HEK293T (cell line): ENCODE results near the gene ACBD6.

Experiments used
- CTCF ChIA-PET: fragments of 350-600 bp; formaldehyde crosslinking; extraction: SDS; loops from one replicate; lab custom pipeline; 2021; ENCODE audit warnings: antibody characterized with exemption, inconsistent platforms; lab: Yijun Ruan, JAX
- POLR2A ChIA-PET: fragments of 350-600 bp; formaldehyde crosslinking; extraction: SDS; loops from one replicate; lab custom pipeline; 2020; ENCODE audit warnings: antibody characterized with exemption, inconsistent platforms; lab: Yijun Ruan, JAX
- DNase-seq: peaks from one replicate; pipeline ENCODE4 v3.0.0; 2012; ENCODE audit warnings: mixed read lengths; ENCODE audit errors: extremely low spot score
- ARNT ChIP-seq: fragments of 450-650 bp; IDR thresholded peaks from 2 replicates; pipeline ENCODE4 v1.6.1; 2017; ENCODE audit warnings: mild to moderate bottlenecking
- BHLHE40 ChIP-seq: fragments of 450-650 bp; IDR thresholded peaks from 2 replicates; pipeline ENCODE4 v1.6.1; 2016; ENCODE audit warnings: mild to moderate bottlenecking, moderate library complexity, borderline replicate concordance
- CTBP1 ChIP-seq: fragments of 450-650 bp; IDR thresholded peaks from 2 replicates; pipeline ENCODE4 v1.6.1; 2016; ENCODE audit warnings: borderline replicate concordance
- ELF4 ChIP-seq: fragments of 450-650 bp; IDR thresholded peaks from 2 replicates; pipeline ENCODE4 v1.6.1; 2017; ENCODE audit warnings: antibody characterized with exemption
- FOXA1 ChIP-seq: fragments of 450-650 bp; IDR thresholded peaks from 2 replicates; pipeline ENCODE4 v1.6.1; 2016; ENCODE audit warnings: mild to moderate bottlenecking
- FOXK2 ChIP-seq: fragments of 450-650 bp; IDR thresholded peaks from 2 replicates; pipeline ENCODE4 v1.6.1; 2016; ENCODE audit warnings: mild to moderate bottlenecking
- FOXM1 ChIP-seq: fragments of 450-650 bp; IDR thresholded peaks from 2 replicates; pipeline ENCODE4 v1.6.1; 2017; ENCODE audit warnings: mild to moderate bottlenecking, borderline replicate concordance
- HDGF ChIP-seq: fragments of 450-650 bp; IDR thresholded peaks from 2 replicates; pipeline ENCODE4 v1.6.1; 2017; ENCODE audit warnings: antibody characterized with exemption, borderline replicate concordance
- L3MBTL2 ChIP-seq: fragments of 450-650 bp; conservative IDR thresholded peaks from 2 replicates; pipeline ENCODE4 v1.6.1; 2016; ENCODE audit warnings: mild to moderate bottlenecking
- LEF1 ChIP-seq: fragments of 450-650 bp; IDR thresholded peaks from 2 replicates; pipeline ENCODE4 v1.6.1; 2017; ENCODE audit warnings: mild to moderate bottlenecking, borderline replicate concordance
- NFRKB ChIP-seq: fragments of 450-650 bp; IDR thresholded peaks from 2 replicates; pipeline ENCODE4 v1.6.1; 2016; ENCODE audit warnings: mild to moderate bottlenecking, moderate library complexity
- SP1 ChIP-seq: fragments of 450-650 bp; IDR thresholded peaks from 2 replicates; pipeline ENCODE4 v1.6.1; 2017
- SUZ12 ChIP-seq: fragments of 450-650 bp; IDR thresholded peaks from 2 replicates; pipeline ENCODE4 v1.6.1; 2016; ENCODE audit warnings: mild to moderate bottlenecking
- TARDBP ChIP-seq: fragments of 450-650 bp; IDR thresholded peaks from 2 replicates; pipeline ENCODE4 v1.6.1; 2016
- ZNF384 ChIP-seq: fragments of 450-650 bp; IDR thresholded peaks from 2 replicates; pipeline ENCODE4 v1.6.1; 2016
- TF ChIP-seq, protein P1 (sequence below): fragments of 450-650 bp; IDR thresholded peaks from 2 replicates; pipeline ENCODE4 v1.6.1; 2016

ACBD6 gene

DNA sequence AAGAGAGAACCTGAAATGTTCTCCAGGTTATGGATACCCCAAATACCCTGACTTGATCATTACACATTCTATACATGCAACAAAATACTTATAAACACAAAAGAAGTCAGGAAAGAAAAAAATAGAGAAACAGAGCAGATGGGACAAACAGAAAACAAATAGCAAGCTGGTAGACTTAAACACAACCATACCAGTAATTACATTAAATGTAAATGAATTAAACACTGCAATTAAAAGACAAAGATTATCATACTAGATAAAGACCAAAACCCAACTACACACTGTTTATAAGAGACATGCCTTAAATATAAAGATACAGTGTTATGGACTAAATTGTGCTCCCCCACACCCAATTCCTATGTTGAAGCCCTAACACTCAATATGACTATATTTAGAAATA, 117.2 kb downstream of the ACBD6 start:
- CTCF ChIA-PET, result no interaction called here
- no peak for TF ChIP-seq L3MBTL2
- TF ChIP-seq BHLHE40, result no peak
- no peak for TF ChIP-seq TARDBP
- TF ChIP-seq ARNT, result no peak
- no peak for TF ChIP-seq NFRKB
- POLR2A ChIA-PET, result no interaction called here
- DNase-seq, result no peak

DNA sequence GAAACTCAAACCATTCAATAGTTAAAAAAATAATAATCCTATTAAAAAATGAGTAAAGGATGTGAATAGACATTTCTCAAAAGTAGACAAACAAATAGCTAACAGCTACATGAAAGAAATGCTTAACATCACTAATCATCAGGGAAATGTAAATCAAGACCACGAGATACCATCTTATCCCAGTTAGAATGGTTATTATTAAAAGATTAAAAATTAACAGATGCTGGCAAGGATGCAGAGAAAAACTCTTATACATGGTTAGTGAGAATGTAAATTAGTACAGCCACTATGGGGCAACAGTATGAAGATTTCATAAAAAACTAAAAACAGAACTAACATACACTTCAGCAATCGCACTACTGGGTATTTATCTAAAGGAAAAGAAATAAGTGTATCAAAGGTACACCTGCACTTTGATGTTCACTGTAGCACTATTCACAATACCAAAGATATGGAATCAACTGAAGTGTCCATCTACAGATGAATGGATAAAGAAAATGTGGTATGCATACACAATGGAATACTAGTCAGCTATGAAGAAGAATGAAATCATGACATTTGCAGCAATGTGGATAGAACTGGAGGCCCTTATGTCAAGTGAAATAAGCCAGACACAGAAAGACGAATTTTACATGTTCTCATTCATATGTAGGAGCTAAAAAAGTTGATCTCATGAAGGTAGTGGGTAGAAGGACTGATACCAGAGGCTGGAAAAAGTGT, 117.9 kb downstream of the ACBD6 start:
- ChIA-PET POLR2A (no interaction called here), CTCF (no interaction called here)
- no peak for DNase-seq
- TF ChIP-seq ZNF384 (no peak), ELF4 (no peak), LEF1 (no peak), SUZ12 (no peak), FOXM1 (no peak), NFRKB (no peak), FOXK2 (no peak), FOXA1 (no peak), TARDBP (no peak), BHLHE40 (no peak), SP1 (no peak), HDGF (no peak), ARNT (no peak), L3MBTL2 (no peak), CTBP1 (no peak)
- TF ChIP-seq, protein P1, sequence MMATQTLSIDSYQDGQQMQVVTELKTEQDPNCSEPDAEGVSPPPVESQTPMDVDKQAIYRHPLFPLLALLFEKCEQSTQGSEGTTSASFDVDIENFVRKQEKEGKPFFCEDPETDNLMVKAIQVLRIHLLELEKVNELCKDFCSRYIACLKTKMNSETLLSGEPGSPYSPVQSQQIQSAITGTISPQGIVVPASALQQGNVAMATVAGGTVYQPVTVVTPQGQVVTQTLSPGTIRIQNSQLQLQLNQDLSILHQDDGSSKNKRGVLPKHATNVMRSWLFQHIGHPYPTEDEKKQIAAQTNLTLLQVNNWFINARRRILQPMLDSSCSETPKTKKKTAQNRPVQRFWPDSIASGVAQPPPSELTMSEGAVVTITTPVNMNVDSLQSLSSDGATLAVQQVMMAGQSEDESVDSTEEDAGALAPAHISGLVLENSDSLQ, result no peak

DNA sequence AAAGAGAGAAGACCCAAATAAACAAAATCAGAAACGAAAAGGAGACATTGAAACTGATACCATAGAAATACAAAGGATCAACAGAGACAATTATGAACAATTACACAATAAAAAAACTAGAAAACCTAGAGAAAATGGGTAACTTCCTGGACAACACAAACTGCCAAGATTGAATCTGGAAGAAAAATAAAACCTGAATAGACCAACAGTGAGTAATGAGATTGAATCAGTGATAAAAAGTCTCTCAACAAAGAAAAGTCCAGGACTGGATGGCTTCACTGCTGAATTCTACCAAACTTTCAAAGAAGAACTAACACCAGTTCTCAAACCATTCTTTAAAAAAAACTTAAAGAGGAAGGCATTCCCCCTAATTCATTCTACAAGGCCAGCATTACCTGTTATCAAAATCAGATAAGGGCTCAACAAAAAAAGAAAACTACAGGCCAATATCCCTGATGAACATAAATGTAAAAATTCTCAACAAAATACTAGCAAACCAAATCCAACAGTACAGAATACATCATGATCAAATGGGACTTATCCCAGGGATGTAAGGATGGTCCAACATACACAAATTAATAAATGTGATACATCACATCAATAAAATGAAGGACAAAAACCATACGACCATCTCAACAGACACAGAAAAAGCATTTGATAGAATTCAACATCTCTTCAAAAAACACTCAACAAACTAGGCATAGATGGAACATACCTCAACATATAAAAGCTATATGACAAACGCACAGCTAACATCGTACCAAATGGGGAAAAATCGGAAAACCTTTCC, 119.9 kb downstream of the ACBD6 start:
- ChIA-PET POLR2A (no interaction called here), CTCF (no interaction called here)
- DNase-seq, result no peak
- TF ChIP-seq NFRKB (no peak), ARNT (no peak), ELF4 (no peak), FOXA1 (no peak), HDGF (no peak), BHLHE40 (no peak)
- TF ChIP-seq, protein P1, result no peak

DNA sequence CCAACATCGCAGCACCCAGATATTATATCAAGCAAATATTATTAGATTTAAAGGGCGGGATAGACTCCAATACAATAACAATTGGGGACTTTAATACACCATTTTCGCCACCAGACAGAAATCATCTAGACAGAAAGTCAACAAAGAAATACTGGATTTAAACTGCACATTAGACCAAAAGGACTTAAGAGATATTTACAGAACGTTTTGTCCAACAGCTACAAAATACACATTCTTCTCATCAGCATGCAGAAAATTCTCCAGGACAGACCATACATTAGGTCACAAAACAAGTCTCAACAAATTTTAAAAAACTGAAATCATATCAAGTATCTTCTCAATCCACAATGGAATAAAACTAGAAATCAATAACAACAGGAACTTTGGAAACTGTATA, 121.2 kb downstream of the ACBD6 start:
- no peak for TF ChIP-seq FOXA1
- no peak for TF ChIP-seq L3MBTL2
- no peak for TF ChIP-seq FOXM1
- no peak for TF ChIP-seq CTBP1
- TF ChIP-seq, protein P1, result no peak
- TF ChIP-seq SP1, result no peak
- TF ChIP-seq TARDBP, result no peak
- no peak for TF ChIP-seq ZNF384
- no peak for TF ChIP-seq BHLHE40
- TF ChIP-seq ELF4, result no peak
- TF ChIP-seq NFRKB, result no peak
- no peak for TF ChIP-seq SUZ12
- TF ChIP-seq HDGF, result no peak
- TF ChIP-seq LEF1, result no peak
- TF ChIP-seq FOXK2, result no peak
- TF ChIP-seq ARNT, result no peak
- ChIA-PET CTCF (no interaction called here), POLR2A (no interaction called here)

DNA sequence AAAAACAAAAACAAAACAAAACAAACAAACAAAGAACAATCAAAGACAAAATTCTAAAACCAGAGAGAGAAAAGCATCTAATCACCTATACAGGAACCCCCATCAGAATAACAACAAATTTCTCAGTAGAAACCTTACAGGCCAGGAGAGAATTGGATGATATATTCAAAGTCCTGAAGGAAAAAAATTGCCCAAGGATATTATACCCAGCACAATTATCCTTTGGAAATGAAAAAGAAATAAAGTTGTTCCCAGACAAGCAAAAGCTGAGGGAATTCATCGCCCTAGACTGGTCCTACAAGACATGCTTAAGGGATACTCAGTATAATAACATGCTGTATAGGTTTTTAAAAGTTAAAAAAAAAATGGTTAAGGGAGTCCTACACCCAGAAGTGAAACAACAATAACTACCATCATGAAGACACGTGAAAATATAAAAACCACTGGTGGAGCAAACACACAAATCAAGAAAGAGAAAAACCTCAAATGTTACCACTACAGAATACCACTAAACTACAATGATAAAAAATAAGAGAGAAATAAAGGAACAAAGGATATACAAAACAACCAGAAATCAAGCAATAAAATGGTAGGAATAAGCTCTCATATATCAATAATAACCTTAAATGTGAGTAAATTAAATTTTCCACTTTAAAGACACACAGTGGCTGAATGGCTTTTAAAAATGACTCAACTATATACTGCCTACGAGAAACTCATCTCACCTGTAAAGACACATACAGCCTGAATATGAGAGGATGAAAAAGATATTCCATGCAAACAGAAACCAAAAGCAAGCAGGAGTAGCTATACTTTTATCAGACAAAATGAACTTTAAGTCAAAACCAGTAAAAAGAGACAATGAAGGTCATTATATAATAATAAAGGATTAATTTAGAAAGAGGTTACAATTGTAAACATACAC, 121.9 kb downstream of the ACBD6 start:
- CTCF ChIA-PET, result interaction anchor here (0.6 kb wide), 1 partner anchor 16 kb away, joined by 4 read pairs; no protein-coding TSS in a partner anchor
- POLR2A ChIA-PET, result no interaction called here

More for the DNA sequence above, 121.2 kb downstream of the ACBD6 start:
- no peak for DNase-seq

More for the DNA sequence above, 121.9 kb downstream of the ACBD6 start:
- no peak for TF ChIP-seq SUZ12
- TF ChIP-seq FOXM1, result no peak
- TF ChIP-seq CTBP1, result no peak
- TF ChIP-seq HDGF, result no peak
- TF ChIP-seq, protein P1, result no peak
- no peak for TF ChIP-seq ZNF384
- TF ChIP-seq TARDBP, result no peak
- no peak for TF ChIP-seq ARNT
- no peak for TF ChIP-seq L3MBTL2
- no peak for TF ChIP-seq SP1
- no peak for TF ChIP-seq FOXK2
- no peak for TF ChIP-seq BHLHE40
- no peak for TF ChIP-seq FOXA1
- no peak for DNase-seq
